GM18498 (cell line): Measurements from ENCODE around the gene CYBA.
"Not testable (repeated sequence)": the region's sequence is repeated elsewhere in the genome, so short reads cannot be mapped to it uniquely, and the experiment has no call there.

ENCODE experiments used
- ATAC-seq: cut with Tn5 transposase; IDR thresholded peaks from one replicate; pipeline ENCODE4 v1.9.1; 2021; ENCODE audit warnings: mild to moderate bottlenecking, moderate library complexity; ENCODE audit not compliant: unreplicated experiment

Gene CYBA

GRCh38 chr16:88686439-88687253 lies 35.8 kb upstream of the CYBA start, which contains the start of gene SNAI3:
TSS of gene SNAI3 (minus strand) at chr16:88686507. CDS start at chr16:88686406, 101 bp downstream.
- ATAC-seq = peak; percentile 78

- ATAC-seq = peak; percentile 11
Observed at GRCh38 chr16:88686062-88686438, 35.2 kb upstream of the CYBA start.

- ATAC-seq = no peak
Observed at GRCh38 chr16:88685156-88686061, 34.6 kb upstream of the CYBA start.

- ATAC-seq = no peak
Observed at GRCh38 chr16:88684569-88685155, 33.8 kb upstream of the CYBA start.

GRCh38 chr16:88681709-88682451 lies 31.0 kb upstream of the CYBA start:
- peak; percentile 66 for ATAC-seq

GRCh38 chr16:88681084-88681680 lies 30.3 kb upstream of the CYBA start:
- no peak for ATAC-seq

GRCh38 chr16:88680554-88681083 lies 29.8 kb upstream of the CYBA start:
- no peak for ATAC-seq

- no peak for ATAC-seq
Observed at GRCh38 chr16:88678224-88678979, 27.5 kb upstream of the CYBA start.

- ATAC-seq = no peak
Observed at GRCh38 chr16:88677721-88678120, 26.9 kb upstream of the CYBA start.

GRCh38 chr16:88676502-88677242 lies 25.8 kb upstream of the CYBA start:
- ATAC-seq = no peak

- no peak for ATAC-seq
Observed at GRCh38 chr16:88673716-88674379, 23.0 kb upstream of the CYBA start.

- ATAC-seq = no peak
Observed at GRCh38 chr16:88672776-88673175, 21.9 kb upstream of the CYBA start.

- ATAC-seq = no peak
Observed at GRCh38 chr16:88671806-88672205, 21.0 kb upstream of the CYBA start.

GRCh38 chr16:88669980-88670379 lies 19.1 kb upstream of the CYBA start:
- no peak for ATAC-seq

GRCh38 chr16:88669493-88669892 lies 18.6 kb upstream of the CYBA start:
- ATAC-seq = not testable (repeated sequence)

- no peak for ATAC-seq
Observed at GRCh38 chr16:88667461-88667860, 16.6 kb upstream of the CYBA start.

GRCh38 chr16:88665570-88665969 lies 14.7 kb upstream of the CYBA start:
- ATAC-seq = no peak

- ATAC-seq = no peak
Observed at GRCh38 chr16:88665148-88665547, 14.3 kb upstream of the CYBA start.
